ENCODE data around the gene MARK3. TPM values are rescaled to one million over a fixed set of nuclear protein-coding genes. Genes with fewer than 3 reads are reported as not detected.

The MARK3 gene
- polyA plus RNA-seq, 3 donors = 29.3 to 163 (median 44.7) TPM

- WGBS (ENCODE audit: insufficient coverage) = 45% methylated on average over 10 of the region's 13 CpGs
- Histone ChIP-seq H3K4me1 (ENCODE audit: control insufficient read depth in 1 of 2, insufficient read depth in 2 of 2, low read length in 2 of 2) (peaks cover 16 to 39% of the 10 kb centered on the region in 2 donors), H3K27ac (ENCODE audit: low read depth in 1 of 2, low read length in 2 of 2) (no peak overlapping the region), H3K9ac (ENCODE audit: insufficient read depth, low read length, poor library complexity, severe bottlenecking) (no peak overlapping the region), H3K9me3 (replicated peaks in 1 of 2; ENCODE audit: control insufficient read depth in 1 of 2, insufficient read depth in 1 of 2, low read length in 2 of 2) (peaks cover 6 to 9% of the 10 kb centered on the region in 2 donors), H3K36me3 (replicated peaks in 1 of 2; ENCODE audit: control insufficient read depth in 1 of 2, insufficient read depth in 2 of 2, low read length in 2 of 2) (no peaks in the 10 kb centered on the region), H3K79me2 (ENCODE audit: insufficient read depth, low read length) (no peaks in the 10 kb centered on the region), H4K20me1 (ENCODE audit: insufficient read depth, low read length) (peaks cover 28% of the 10 kb centered on the region), H2AFZ (ENCODE audit: insufficient read depth, low read depth, low read length, poor library complexity, severe bottlenecking) (no peak overlapping the region), H3K27me3 (ENCODE audit: control insufficient read depth in 2 of 2, insufficient read depth in 2 of 2, low read length in 2 of 2) (peaks cover 20 to 33% of the 10 kb centered on the region in 2 donors), H3K4me3 (replicated peaks in 1 of 3; ENCODE audit: low read depth in 2 of 3, low read length in 3 of 3) (no peak overlapping the region), H3K4me2 (replicated peaks; ENCODE audit: extremely low read depth, low read length, poor library complexity, severe bottlenecking) (no peak overlapping the region)
- Mint-ChIP-seq H3K27ac (peak overlapping the region in 1 of 7 donors; percentile 33), H3K27me3 (ENCODE audit: low read depth in 3 of 3) (peaks cover 33 to 48% (median 34%) of the 10 kb centered on the region in 3 donors), H3K9me3 (peaks cover 0 to 14% (median 6%) of the 10 kb centered on the region in 7 donors), H3K4me1 (peaks cover 13% of the 10 kb centered on the region), H3K36me3 (peaks cover 0 to 7% of the 10 kb centered on the region in 2 donors), H3K4me3 (peak overlapping the region in 1 of 2 donors; percentile 68)
- TF ChIP-seq CTCF (IDR thresholded peaks at IDR 0.05) = no peak
- no peak for DNase-seq
- intact Hi-C loops (cut with micrococcal nuclease) = loop anchor here in 1 of 2 donors (1.0 kb wide), 1 partner anchor 27 kb away; no protein-coding TSS in a partner anchor
Measured at GRCh38 chr14:103519043-103519836, 134.0 kb downstream of the MARK3 start.

- WGBS (ENCODE audit: insufficient coverage) = 84% methylated on average over 20 of the region's 22 CpGs
- H3K4me1 Mint-ChIP-seq = peaks cover 13% of the 10 kb centered on the region
- peaks cover 0 to 16% (median 6%) of the 10 kb centered on the region in 7 donors for H3K9me3 Mint-ChIP-seq
- Histone ChIP-seq H4K20me1 (ENCODE audit: insufficient read depth, low read length) (peaks cover 30% of the 10 kb centered on the region), H2AFZ (ENCODE audit: insufficient read depth, low read depth, low read length, poor library complexity, severe bottlenecking) (no peak overlapping the region), H3K4me3 (replicated peaks in 1 of 3; ENCODE audit: low read depth in 2 of 3, low read length in 3 of 3) (no peak overlapping the region), H3K27me3 (ENCODE audit: control insufficient read depth in 2 of 2, insufficient read depth in 2 of 2, low read length in 2 of 2) (peaks cover 20 to 39% of the 10 kb centered on the region in 2 donors), H3K36me3 (replicated peaks in 1 of 2; ENCODE audit: control insufficient read depth in 1 of 2, insufficient read depth in 2 of 2, low read length in 2 of 2) (no peaks in the 10 kb centered on the region), H3K79me2 (ENCODE audit: insufficient read depth, low read length) (no peaks in the 10 kb centered on the region), H3K9me3 (replicated peaks in 1 of 2; ENCODE audit: control insufficient read depth in 1 of 2, insufficient read depth in 1 of 2, low read length in 2 of 2) (peaks cover 6 to 9% of the 10 kb centered on the region in 2 donors), H3K4me2 (replicated peaks; ENCODE audit: extremely low read depth, low read length, poor library complexity, severe bottlenecking) (no peak overlapping the region), H3K4me1 (ENCODE audit: control insufficient read depth in 1 of 2, insufficient read depth in 2 of 2, low read length in 2 of 2) (peaks cover 16 to 39% of the 10 kb centered on the region in 2 donors), H3K27ac (ENCODE audit: low read depth in 1 of 2, low read length in 2 of 2) (no peak overlapping the region), H3K9ac (ENCODE audit: insufficient read depth, low read length, poor library complexity, severe bottlenecking) (no peak overlapping the region)
- no peak for TF ChIP-seq CTCF (IDR thresholded peaks at IDR 0.05)
- H3K27ac Mint-ChIP-seq = no peak overlapping the region
- peaks cover 38 to 54% (median 40%) of the 10 kb centered on the region in 3 donors for H3K27me3 Mint-ChIP-seq (ENCODE audit: low read depth in 3 of 3)
- peak overlapping the region in 1 of 2 donors; percentile 48 for H3K4me3 Mint-ChIP-seq
- intact Hi-C loops (cut with micrococcal nuclease) = loop anchor here in 1 of 2 donors (1.0 to 10.0 kb wide), 3 partner anchors 26 to 185 kb away; partner anchors contain the start of genes BAG5, COA8 and EIF5
- no peak for DNase-seq
- H3K36me3 Mint-ChIP-seq = peaks cover 0 to 7% of the 10 kb centered on the region in 2 donors
Measured at GRCh38 chr14:103519837-103520212, 134.6 kb downstream of the MARK3 start.

Data from CD14-positive monocyte (primary cell).